ENCODE data around the gene ANKRD9. TPM values are rescaled to one million over a fixed set of nuclear protein-coding genes. Genes with fewer than 3 reads are reported as not detected.

ANKRD9 gene
- total and polyA plus RNA-seq, 2 donors (not counting 3 experiments of a cell fraction or from before 2014, with no cell fraction given) = 21.0 to 24.6 TPM

DNA sequence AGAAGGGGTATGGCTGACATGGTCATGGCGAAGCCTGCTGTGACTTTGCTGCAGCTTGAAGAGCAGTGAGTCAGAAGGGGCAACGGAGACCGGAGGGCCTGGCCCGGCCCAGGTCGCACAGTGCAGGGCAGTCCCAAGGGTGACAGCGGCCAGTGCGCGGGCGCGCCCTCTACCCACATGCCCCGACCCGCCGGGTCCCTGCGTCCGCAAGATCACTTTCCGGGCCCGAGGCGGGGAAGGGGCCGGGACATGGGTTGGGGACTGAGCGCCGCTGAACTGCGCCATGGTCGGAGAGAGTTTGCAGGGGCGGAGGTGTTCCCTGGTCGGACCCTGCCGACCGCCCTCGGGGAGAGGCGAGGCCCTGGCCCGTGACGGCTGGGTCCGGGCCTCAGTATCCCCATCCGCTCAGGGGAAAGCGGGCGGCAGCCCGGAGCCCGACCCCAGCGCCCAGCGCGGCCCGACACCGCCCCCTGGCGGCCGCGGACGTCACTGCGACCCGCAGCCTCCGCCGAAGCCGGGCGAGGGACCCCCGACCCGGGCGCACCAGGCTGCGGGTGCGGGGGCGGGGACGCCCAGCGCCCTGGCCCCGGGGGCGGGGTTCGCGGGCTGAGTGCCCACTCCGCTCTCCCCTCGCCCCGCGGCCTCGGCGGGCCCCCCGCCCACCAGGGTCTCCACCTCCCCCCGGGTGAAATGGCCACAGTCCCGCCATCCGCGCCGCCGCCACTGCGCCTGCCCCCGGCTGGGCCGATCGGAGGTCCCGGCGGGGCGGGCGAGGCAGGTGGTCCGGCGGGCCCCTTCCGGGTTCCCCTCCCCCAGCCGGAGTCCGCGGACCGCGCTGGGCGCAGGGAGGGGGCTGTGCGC, 7.2 kb upstream of the ANKRD9 start:
- Histone ChIP-seq H3K36me3 (ENCODE audit: control insufficient read depth in 2 of 2, extremely low read depth in 1 of 2, insufficient read depth in 2 of 2, low read length in 2 of 2) (no peaks in the 10 kb centered on the region), H3K4me2 (ENCODE audit: insufficient read depth, low read length) (peak overlapping the region; percentile 61), H3K4me3 (replicated peaks in 1 of 3; ENCODE audit: insufficient read depth in 1 of 3, low read depth in 1 of 3, low read length in 3 of 3) (peak overlapping the region; percentile 46 to 56 (median 55)), H3K79me2 (ENCODE audit: control insufficient read depth, insufficient read depth, low read length) (no peaks in the 10 kb centered on the region), H3K9me1 (replicated peaks; ENCODE audit: control insufficient read depth, extremely low read depth, insufficient read depth, low read length) (no peaks in the 10 kb centered on the region), H3K9ac (replicated peaks; ENCODE audit: extremely low read depth, insufficient read depth, low read length) (peak overlapping the region; percentile 68), H3K9me3 (replicated peaks; ENCODE audit: control insufficient read depth, insufficient read depth, low read length) (no peaks in the 10 kb centered on the region), H3K27ac (ENCODE audit: insufficient read depth, low read depth, low read length) (no peak overlapping the region), H3K4me1 (ENCODE audit: control insufficient read depth, extremely low read depth, insufficient read depth, low read length) (no peaks in the 10 kb centered on the region), H2AFZ (ENCODE audit: low read depth, low read length) (peak overlapping the region; percentile 97), H3K27me3 (ENCODE audit: control insufficient read depth in 2 of 2, insufficient read depth in 2 of 2, low read length in 2 of 2) (no peaks in the 10 kb centered on the region), H4K20me1 (replicated peaks; ENCODE audit: control insufficient read depth, extremely low read depth, insufficient read depth, low read length) (no peaks in the 10 kb centered on the region)
- DNase-seq (ENCODE audit: low read depth, low spot score) (peak; percentile 42), FAIRE-seq (peak; percentile 77)
- TF ChIP-seq, protein P1, sequence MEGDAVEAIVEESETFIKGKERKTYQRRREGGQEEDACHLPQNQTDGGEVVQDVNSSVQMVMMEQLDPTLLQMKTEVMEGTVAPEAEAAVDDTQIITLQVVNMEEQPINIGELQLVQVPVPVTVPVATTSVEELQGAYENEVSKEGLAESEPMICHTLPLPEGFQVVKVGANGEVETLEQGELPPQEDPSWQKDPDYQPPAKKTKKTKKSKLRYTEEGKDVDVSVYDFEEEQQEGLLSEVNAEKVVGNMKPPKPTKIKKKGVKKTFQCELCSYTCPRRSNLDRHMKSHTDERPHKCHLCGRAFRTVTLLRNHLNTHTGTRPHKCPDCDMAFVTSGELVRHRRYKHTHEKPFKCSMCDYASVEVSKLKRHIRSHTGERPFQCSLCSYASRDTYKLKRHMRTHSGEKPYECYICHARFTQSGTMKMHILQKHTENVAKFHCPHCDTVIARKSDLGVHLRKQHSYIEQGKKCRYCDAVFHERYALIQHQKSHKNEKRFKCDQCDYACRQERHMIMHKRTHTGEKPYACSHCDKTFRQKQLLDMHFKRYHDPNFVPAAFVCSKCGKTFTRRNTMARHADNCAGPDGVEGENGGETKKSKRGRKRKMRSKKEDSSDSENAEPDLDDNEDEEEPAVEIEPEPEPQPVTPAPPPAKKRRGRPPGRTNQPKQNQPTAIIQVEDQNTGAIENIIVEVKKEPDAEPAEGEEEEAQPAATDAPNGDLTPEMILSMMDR (IDR thresholded peaks at IDR 0.05; ENCODE audit: extremely low read depth in 1 of 2, insufficient read depth in 1 of 2, low read depth in 1 of 2, low read length in 2 of 2) = peak; percentile 75 to 85
- no peak for TF ChIP-seq FOS (IDR thresholded peaks at IDR 0.05; ENCODE audit: borderline replicate concordance, insufficient read depth, low read length)
- peak; percentile 33 for TF ChIP-seq POLR2AphosphoS5 (IDR thresholded peaks at IDR 0.05; ENCODE audit: insufficient read depth, low read depth, low read length)
- ChIA-PET CTCF (interaction anchor here (0.6 to 3.0 kb wide), 14 partner anchors 8 to 199 kb away, joined by 3 to 66 read pairs (median 4); partner anchors contain the start of gene ZNF839), POLR2A (no interaction called here)
- BruUV-seq (replicated peaks) = no TSS peak
- intact Hi-C loops (cut with micrococcal nuclease) = loop anchor here (1.0 to 10.0 kb wide), 3 partner anchors 78 to 282 kb away; no protein-coding TSS in a partner anchor
- dilution Hi-C loops (cut with MboI; ENCODE audit: extremely low pct_ligation_motif_present, low sequenced_read_pairs) = no loop called here
